Testis (tissue), 3 donors: ENCODE data around the gene DRC3. TPM values are rescaled to one million over a fixed set of nuclear protein-coding genes. Genes with fewer than 3 reads are reported as not detected.

Experiments
- DNase-seq: peaks from one replicate; pipeline ENCODE4 v3.0.0-alpha.2; 2019
- H3K27ac ChIP-seq, 2 donors: fragments of 200-600 bp; sonication (generic); one replicate each; pipeline ENCODE4 v1.5.1; 2019
- H3K27me3 ChIP-seq: fragments of 200-600 bp; sonication (generic); one replicate; pipeline ENCODE4 v1.5.1; 2019
- H3K36me3 ChIP-seq: fragments of 200-600 bp; sonication (generic); one replicate; pipeline ENCODE4 v1.5.1; 2017; ENCODE audit warnings: low read depth; ENCODE audit errors: missing control alignments
- H3K4me1 ChIP-seq: fragments of 200-600 bp; sonication (generic); one replicate; pipeline ENCODE4 v1.5.1; 2019
- H3K4me3 ChIP-seq, 2 donors: fragments of 200-600 bp; sonication (generic); one replicate each; pipeline ENCODE4 v1.5.1; 2017 to 2019
- H3K9me3 ChIP-seq: fragments of 200-600 bp; sonication (generic); one replicate; pipeline ENCODE4 v1.5.1; 2017
- CTCF ChIP-seq, 3 experiments: fragments of 450-650 bp in 2 of 3; fragments of 200-600 bp in 1 of 3; sonication (generic) in 1 of 3; IDR thresholded peaks; one replicate each; pipeline ENCODE4 v1.5.1; 2016 to 2019; ENCODE audit warnings: antibody characterized with exemption in 3 of 3, mild to moderate bottlenecking in 2 of 3, moderate library complexity in 1 of 3
- POLR2A ChIP-seq: fragments of 450-650 bp; IDR thresholded peaks from one replicate; pipeline ENCODE4 v1.6.1; 2017; ENCODE audit warnings: antibody characterized with exemption, mild to moderate bottlenecking, moderate library complexity
- WGBS, 2 donors: methylation state at CpG; one replicate each; pipeline ENCODE4 v1.1.5; 2018; 5-methylcytosine and 5-hydroxymethylcytosine counted together
- intact Hi-C: fragments of 100-400 bp; cut with DNase I; formaldehyde crosslinking; loops from one replicate; pipeline ENCODE4 v1.15.1; 2023; ENCODE audit warnings: low total_unique reads
- polyA plus RNA-seq: library from polyadenylated mRNA; stranded (reverse); fragments of 350-450 nt; fragmentation: Illumina TruSeq; extraction: RNeasy Lipid Tissue Mini Kit (QIAGEN cat#74804); gene quantifications from one replicate; pipeline ENCODE4 v1.2.3, GENCODE V29; 2014; ENCODE audit warnings: low read depth, low replicate concordance; ENCODE audit not compliant: insufficient read depth
- total RNA-seq, 2 donors: library from RNA; depleted of rRNA; stranded (reverse); fragments of >200 nt; gene quantifications; one replicate each; pipeline ENCODE4 v1.2.3, GENCODE V29; 2016

Gene DRC3
- total and polyA plus RNA-seq, 3 donors from 2014 or later = 21.6 to 57.4 (median 22.1) TPM

- Histone ChIP-seq H3K9me3 (no peaks in the 10 kb centered on the region), H3K36me3 (no peaks in the 10 kb centered on the region), H3K4me3 (no peak overlapping the region), H3K27me3 (no peaks in the 10 kb centered on the region), H3K27ac (no peak overlapping the region), H3K4me1 (peaks cover 76% of the 10 kb centered on the region)
- 92 to 96% methylated on average over 11 of the region's 11 CpGs for WGBS, 2 donors
- TF ChIP-seq CTCF (IDR thresholded peaks at IDR 0.05) (no peak), POLR2A (no peak)
- no peak for DNase-seq
- intact Hi-C loops = no loop called here
These were observed 27.9 kb upstream of the DRC3 start for GRCh38 chr17:17944743-17945142.

GRCh38 chr17:17946093-17946492, 26.6 kb upstream of the DRC3 start:
- no peak for DNase-seq
- TF ChIP-seq POLR2A (no peak), CTCF (IDR thresholded peaks at IDR 0.05) (no peak)
- intact Hi-C loops = no loop called here
- H3K36me3 ChIP-seq = no peaks in the 10 kb centered on the region
- peaks cover 66% of the 10 kb centered on the region for H3K4me1 ChIP-seq
- no peaks in the 10 kb centered on the region for H3K27me3 ChIP-seq
- H3K4me3 ChIP-seq = no peak overlapping the region
- WGBS, 2 donors = 77 to 97% methylated on average over 3 of the region's 3 CpGs
- H3K27ac ChIP-seq = no peak overlapping the region
- no peaks in the 10 kb centered on the region for H3K9me3 ChIP-seq

GRCh38 chr17:17947309-17947708, 25.4 kb upstream of the DRC3 start:
- Histone ChIP-seq H3K27me3 (no peaks in the 10 kb centered on the region), H3K4me1 (peaks cover 54% of the 10 kb centered on the region), H3K9me3 (no peaks in the 10 kb centered on the region), H3K36me3 (no peaks in the 10 kb centered on the region), H3K27ac (peak overlapping the region; percentile 10 to 48), H3K4me3 (no peak overlapping the region)
- TF ChIP-seq POLR2A (no peak), CTCF (IDR thresholded peaks at IDR 0.05) (no peak)
- WGBS, 2 donors = 57 to 73% methylated on average over 5 of the region's 5 CpGs
- DNase-seq = no peak
- intact Hi-C loops = no loop called here

GRCh38 chr17:17947966-17948365, 24.7 kb upstream of the DRC3 start:
- Histone ChIP-seq H3K4me1 (peaks cover 49% of the 10 kb centered on the region), H3K9me3 (no peaks in the 10 kb centered on the region), H3K27me3 (no peaks in the 10 kb centered on the region), H3K27ac (peak overlapping the region in 1 of 2 donors; percentile 48), H3K4me3 (no peak overlapping the region), H3K36me3 (no peaks in the 10 kb centered on the region)
- intact Hi-C loops = no loop called here
- DNase-seq = no peak
- TF ChIP-seq POLR2A (no peak), CTCF (IDR thresholded peaks at IDR 0.05) (no peak)
- 44 to 45% methylated on average over 1 of the region's 1 CpG for WGBS, 2 donors

- 95 to 96% methylated on average over 7 of the region's 7 CpGs for WGBS, 2 donors
- H3K4me3 ChIP-seq = no peak overlapping the region
- no peaks in the 10 kb centered on the region for H3K27me3 ChIP-seq
- H3K27ac ChIP-seq = no peak overlapping the region
- TF ChIP-seq CTCF (IDR thresholded peaks at IDR 0.05) = no peak
- TF ChIP-seq POLR2A = no peak
- H3K36me3 ChIP-seq = no peaks in the 10 kb centered on the region
- H3K9me3 ChIP-seq = no peaks in the 10 kb centered on the region
- no peak for DNase-seq
- intact Hi-C loops = no loop called here
- peaks cover 30% of the 10 kb centered on the region for H3K4me1 ChIP-seq
These were observed 22.3 kb upstream of the DRC3 start for GRCh38 chr17:17950347-17950746.
